DND-41 (cell line): Measurements from ENCODE around the gene NCF4.

Source experiments
- EZH2 ChIP-seq: IDR thresholded peaks from 3 replicates; pipeline ENCODE4 v1.6.1; 2012; ENCODE audit warnings: borderline replicate concordance, low read depth, mild to moderate bottlenecking, moderate library complexity, low read length, inconsistent platforms; ENCODE audit not compliant: severe bottlenecking
- TF ChIP-seq, protein P1 (sequence below): IDR thresholded peaks from 2 replicates; pipeline ENCODE4 v1.5.1; 2012; ENCODE audit warnings: borderline replicate concordance, low read length, moderate library complexity, mild to moderate bottlenecking; ENCODE audit not compliant: poor library complexity, severe bottlenecking; ENCODE audit errors: extremely low read depth

- TF ChIP-seq, protein P1, sequence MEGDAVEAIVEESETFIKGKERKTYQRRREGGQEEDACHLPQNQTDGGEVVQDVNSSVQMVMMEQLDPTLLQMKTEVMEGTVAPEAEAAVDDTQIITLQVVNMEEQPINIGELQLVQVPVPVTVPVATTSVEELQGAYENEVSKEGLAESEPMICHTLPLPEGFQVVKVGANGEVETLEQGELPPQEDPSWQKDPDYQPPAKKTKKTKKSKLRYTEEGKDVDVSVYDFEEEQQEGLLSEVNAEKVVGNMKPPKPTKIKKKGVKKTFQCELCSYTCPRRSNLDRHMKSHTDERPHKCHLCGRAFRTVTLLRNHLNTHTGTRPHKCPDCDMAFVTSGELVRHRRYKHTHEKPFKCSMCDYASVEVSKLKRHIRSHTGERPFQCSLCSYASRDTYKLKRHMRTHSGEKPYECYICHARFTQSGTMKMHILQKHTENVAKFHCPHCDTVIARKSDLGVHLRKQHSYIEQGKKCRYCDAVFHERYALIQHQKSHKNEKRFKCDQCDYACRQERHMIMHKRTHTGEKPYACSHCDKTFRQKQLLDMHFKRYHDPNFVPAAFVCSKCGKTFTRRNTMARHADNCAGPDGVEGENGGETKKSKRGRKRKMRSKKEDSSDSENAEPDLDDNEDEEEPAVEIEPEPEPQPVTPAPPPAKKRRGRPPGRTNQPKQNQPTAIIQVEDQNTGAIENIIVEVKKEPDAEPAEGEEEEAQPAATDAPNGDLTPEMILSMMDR, result no peak
- TF ChIP-seq EZH2, result no peak
These were observed 40.8 kb downstream of the NCF4 start for GRCh38 chr22:36901411-36902142.
